Neural cell (in vitro differentiated cells): Measurements from ENCODE around the gene NPFF.

Source experiments
- EP300 ChIP-seq: fragments of 450-650 bp; conservative IDR thresholded peaks from 2 replicates; pipeline ENCODE4 v1.6.1; 2014; ENCODE audit warnings: antibody characterized with exemption, mild to moderate bottlenecking, moderate library complexity; ENCODE audit not compliant: poor library complexity, severe bottlenecking
- EZH2 ChIP-seq: fragments of 200-600, 300-800 bp; shearing (Covaris generic), sonication (generic); IDR thresholded peaks from 2 replicates; pipeline ENCODE4 v1.6.1; 2014; ENCODE audit warnings: antibody characterized with exemption, low read length, borderline replicate concordance, mild to moderate bottlenecking; ENCODE audit not compliant: insufficient read depth, poor library complexity, severe bottlenecking
- MXI1 ChIP-seq: fragments of 450-650 bp; conservative IDR thresholded peaks from 2 replicates; pipeline ENCODE4 v1.6.1; 2014; ENCODE audit warnings: antibody characterized with exemption, mild to moderate bottlenecking; ENCODE audit not compliant: poor library complexity, severe bottlenecking
- POLR2AphosphoS5 ChIP-seq: IDR thresholded peaks from 2 replicates; pipeline ENCODE4 v1.6.1; 2012
- RAD21 ChIP-seq: fragments of 450-650 bp; conservative IDR thresholded peaks from 2 replicates; pipeline ENCODE4 v1.6.1; 2014; ENCODE audit warnings: antibody characterized with exemption, mild to moderate bottlenecking, moderate library complexity
- REST ChIP-seq: IDR thresholded peaks from 2 replicates; pipeline ENCODE4 v1.6.1; 2012; ENCODE audit warnings: borderline replicate concordance
- SMC3 ChIP-seq: fragments of 450-650 bp; conservative IDR thresholded peaks from 2 replicates; pipeline ENCODE4 v1.6.1; 2014; ENCODE audit warnings: antibody characterized with exemption, mild to moderate bottlenecking, moderate library complexity; ENCODE audit not compliant: poor library complexity
- TAF1 ChIP-seq: IDR thresholded peaks from 2 replicates; pipeline ENCODE4 v1.6.1; 2012; ENCODE audit warnings: low read depth
- TF ChIP-seq, protein P1 (sequence below): fragments of 450-650 bp; IDR thresholded peaks from 2 replicates; pipeline ENCODE4 v1.5.1; 2014; ENCODE audit warnings: antibody characterized with exemption, mild to moderate bottlenecking, moderate library complexity; ENCODE audit not compliant: poor library complexity, severe bottlenecking

DNA sequence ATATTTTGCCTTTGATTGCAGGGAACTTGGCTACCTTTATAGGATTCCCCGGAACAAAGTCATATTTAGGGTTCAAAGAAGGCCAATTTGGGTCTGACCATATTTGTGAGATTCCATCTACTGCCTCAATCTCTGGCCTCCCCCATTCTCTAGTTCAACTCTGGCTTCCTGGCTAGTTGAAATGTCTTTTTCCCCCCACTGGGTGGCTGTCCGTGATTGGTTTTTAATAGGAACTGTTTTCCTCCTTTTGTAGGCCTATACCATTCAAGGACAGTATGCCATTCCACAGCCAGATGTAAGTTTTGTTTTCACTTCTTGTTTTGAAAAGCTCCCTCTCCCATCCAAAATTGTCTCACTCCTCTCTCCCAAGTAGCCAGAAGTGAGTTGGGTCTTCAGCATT, 41.6 kb downstream of the NPFF start:
- TF ChIP-seq, protein P1, sequence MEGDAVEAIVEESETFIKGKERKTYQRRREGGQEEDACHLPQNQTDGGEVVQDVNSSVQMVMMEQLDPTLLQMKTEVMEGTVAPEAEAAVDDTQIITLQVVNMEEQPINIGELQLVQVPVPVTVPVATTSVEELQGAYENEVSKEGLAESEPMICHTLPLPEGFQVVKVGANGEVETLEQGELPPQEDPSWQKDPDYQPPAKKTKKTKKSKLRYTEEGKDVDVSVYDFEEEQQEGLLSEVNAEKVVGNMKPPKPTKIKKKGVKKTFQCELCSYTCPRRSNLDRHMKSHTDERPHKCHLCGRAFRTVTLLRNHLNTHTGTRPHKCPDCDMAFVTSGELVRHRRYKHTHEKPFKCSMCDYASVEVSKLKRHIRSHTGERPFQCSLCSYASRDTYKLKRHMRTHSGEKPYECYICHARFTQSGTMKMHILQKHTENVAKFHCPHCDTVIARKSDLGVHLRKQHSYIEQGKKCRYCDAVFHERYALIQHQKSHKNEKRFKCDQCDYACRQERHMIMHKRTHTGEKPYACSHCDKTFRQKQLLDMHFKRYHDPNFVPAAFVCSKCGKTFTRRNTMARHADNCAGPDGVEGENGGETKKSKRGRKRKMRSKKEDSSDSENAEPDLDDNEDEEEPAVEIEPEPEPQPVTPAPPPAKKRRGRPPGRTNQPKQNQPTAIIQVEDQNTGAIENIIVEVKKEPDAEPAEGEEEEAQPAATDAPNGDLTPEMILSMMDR, result no peak
- TF ChIP-seq EZH2 (no peak), POLR2AphosphoS5 (no peak), TAF1 (no peak), REST (no peak), EP300 (no peak), RAD21 (no peak), SMC3 (no peak), MXI1 (no peak)
